Right cardiac atrium (tissue), 5 donors: Measurements from ENCODE around the gene RSRC1. TPM values are rescaled to one million over a fixed set of nuclear protein-coding genes. Genes with fewer than 3 reads are reported as not detected.
"Not testable (repeated sequence)": the region's sequence is repeated elsewhere in the genome, so short reads cannot be mapped to it uniquely, and the experiment has no call there.

ENCODE experiments used
- ATAC-seq, 2 donors: fragments of 200-7000 bp; cut with Tn5 transposase; one replicate each; pipeline versions ENCODE4 v1.8.0 to v1.9.1; 2020; ENCODE audit warnings: moderate library complexity in 2 of 2, mild to moderate bottlenecking in 1 of 2
- DNase-seq, 3 donors: peaks; one replicate each; pipeline ENCODE4 v3.0.0-alpha.2; 2020
- H3K27ac ChIP-seq: one replicate; pipeline ENCODE4 v1.5.1; 2013; ENCODE audit warnings: mild to moderate bottlenecking, low read length, control low read depth, moderate library complexity
- H3K27me3 ChIP-seq: one replicate; pipeline ENCODE4 v1.6.1; 2013; ENCODE audit not compliant: control insufficient read depth, insufficient read depth
- H3K4me1 ChIP-seq: one replicate; pipeline ENCODE4 v1.6.1; 2013; ENCODE audit warnings: low read length; ENCODE audit not compliant: control insufficient read depth, insufficient read depth
- H3K4me3 ChIP-seq: one replicate; pipeline ENCODE4 v1.5.1; 2013; ENCODE audit warnings: low read length, control low read depth
- H3K9me3 ChIP-seq: one replicate; pipeline ENCODE4 v1.6.1; 2013; ENCODE audit warnings: low read length; ENCODE audit not compliant: control insufficient read depth
- WGBS: extraction: QIAGEN DNeasy Blood & Tissue Kit; methylation state at CpG from one replicate; pipeline ENCODE4 v1.1.7; 2013; 5-methylcytosine and 5-hydroxymethylcytosine counted together
- intact Hi-C, 4 donors: fragments of 100-400 bp; cut with DNase I; formaldehyde crosslinking; loops; one replicate each; pipeline versions ENCODE4 v1.11.0 to v1.14.0; 2022 to 2023
- long read RNA-seq, 4 donors: library from polyadenylated mRNA; unstranded; transcript quantifications; one replicate each; pipeline ENCODE4 v2.0.0, GENCODE V29; 2020 to 2021
- polyA plus RNA-seq: library from polyadenylated mRNA; stranded (reverse); fragments of 200-250 nt; gene quantifications from one replicate; pipeline ENCODE4 v1.2.3, GENCODE V29; 2013
- total RNA-seq, 4 donors: library from RNA; stranded (reverse); fragmentation: NEBNext Ultra II Directional; extraction: Animal tissue kit (Norgen Biotek cat#: 25700); gene quantifications; one replicate each; pipeline ENCODE4 v1.2.1, GENCODE V29; 2021
- donor health status: healthy with polysubstance abuse.
- donor health status: DM: no; HTN: yes; CAD: no.
- donor health status: DM: no; HTN: no; CAD: no.
- donor health status: DM: no; HTN: yes; CAD: no; lungs with severe emphysema.
- donor health status: DM: yes; HTN: yes; CAD: no.

Gene RSRC1
- total RNA-seq = 10 to 100 TPM; 28.0 to 31.0 (median 29.3) TPM
- polyA plus RNA-seq = 23.0 TPM
- long read RNA-seq, donor 1, transcript RSRC1-201 (10 exons, 1,727 nt) = major isoform, 9 of 25 reads
- long read RNA-seq, donor 1, partial matches to known transcripts = 9 of 25 reads
- long read RNA-seq, donor 1, other reads (novel, unspliced or antisense) = 2 of 25 reads
- long read RNA-seq, donor 2, partial matches to known transcripts = 0 of 4 reads
- long read RNA-seq, donor 2, other reads (novel, unspliced or antisense) = 2 of 4 reads
- long read RNA-seq, donor 3, transcript RSRC1-215 (10 exons, 1,738 nt) = major isoform, 5 of 14 reads
- long read RNA-seq, donor 3, partial matches to known transcripts = 2 of 14 reads
- long read RNA-seq, donor 3, other reads (novel, unspliced or antisense) = 1 of 14 reads
- long read RNA-seq, donor 4, partial matches to known transcripts = 0 of 6 reads
- long read RNA-seq, donor 4, other reads (novel, unspliced or antisense) = 0 of 6 reads

- no peaks in the 10 kb centered on the region for H3K4me1 ChIP-seq
- ATAC-seq (peak; percentile 89 to 92), DNase-seq (peak; percentile 87 to 94 (median 91))
- peak within 1 kb of the TSS; percentile 52 for H3K4me3 ChIP-seq
- no peaks in the 10 kb centered on the region for H3K9me3 ChIP-seq
- WGBS = under 1% methylated on average over 57 of the region's 57 CpGs
- intact Hi-C loops = loop anchor here in 1 of 4 donors (5.0 kb wide), 1 partner anchor 933 kb away; no protein-coding TSS in a partner anchor
- H3K27ac ChIP-seq = peak within 1 kb of the TSS; percentile 15
- no peaks in the 10 kb centered on the region for H3K27me3 ChIP-seq
Measured at GRCh38 chr3:158109804-158110657, at the start of gene RSRC1. Gene RSRC1, plus strand, starts transcription at chr3:158110089. Its CDS starts 12,016 bp downstream, at chr3:158122105.

- ATAC-seq, H3K4me1 ChIP-seq, H3K4me3 ChIP-seq, H3K27me3 ChIP-seq, H3K27ac ChIP-seq, intact Hi-C loops, H3K9me3 ChIP-seq, DNase-seq: not testable (repeated sequence)
- WGBS = 90% methylated on average over 2 of the region's 2 CpGs
Measured at GRCh38 chr3:158065574-158065973, 44.3 kb upstream of the RSRC1 start.

- no peak for ATAC-seq
- H3K9me3 ChIP-seq = no peaks in the 10 kb centered on the region
Measured at GRCh38 chr3:158072790-158073189, 37.1 kb upstream of the RSRC1 start.

GRCh38 chr3:158074591-158074990 is 35.3 kb upstream of the RSRC1 start:
- no peaks in the 10 kb centered on the region for H3K4me1 ChIP-seq
- no peak for ATAC-seq
- H3K4me3 ChIP-seq = no peak overlapping the region
- 67% methylated on average over 1 of the region's 1 CpG for WGBS
- DNase-seq = no peak
- H3K9me3 ChIP-seq = no peaks in the 10 kb centered on the region
- H3K27me3 ChIP-seq = no peaks in the 10 kb centered on the region
- no peak overlapping the region for H3K27ac ChIP-seq
- intact Hi-C loops = no loop called here

More at GRCh38 chr3:158072790-158073189, 37.1 kb upstream of the RSRC1 start:
- H3K4me3 ChIP-seq = no peak overlapping the region
- no peaks in the 10 kb centered on the region for H3K4me1 ChIP-seq
- no peak overlapping the region for H3K27ac ChIP-seq
- DNase-seq = no peak
- intact Hi-C loops = no loop called here
- H3K27me3 ChIP-seq = no peaks in the 10 kb centered on the region

- ATAC-seq = no peak
- H3K4me3 ChIP-seq = no peak overlapping the region
- no peaks in the 10 kb centered on the region for H3K4me1 ChIP-seq
- no peak overlapping the region for H3K27ac ChIP-seq
- H3K9me3 ChIP-seq = no peaks in the 10 kb centered on the region
- H3K27me3 ChIP-seq = no peaks in the 10 kb centered on the region
- intact Hi-C loops = no loop called here
- 85% methylated on average over 1 of the region's 1 CpG for WGBS
- DNase-seq = no peak
Measured at GRCh38 chr3:158079599-158079998, 30.3 kb upstream of the RSRC1 start.

- intact Hi-C loops = no loop called here
- ATAC-seq (no peak), DNase-seq (no peak)
- no peak overlapping the region for H3K27ac ChIP-seq
- no peaks in the 10 kb centered on the region for H3K9me3 ChIP-seq
- H3K27me3 ChIP-seq = no peaks in the 10 kb centered on the region
- no peaks in the 10 kb centered on the region for H3K4me1 ChIP-seq
- no peak overlapping the region for H3K4me3 ChIP-seq
Measured at GRCh38 chr3:158084651-158085050, 25.2 kb upstream of the RSRC1 start.

- Histone ChIP-seq H3K27ac (no peak overlapping the region), H3K4me3 (no peak overlapping the region), H3K9me3 (no peaks in the 10 kb centered on the region), H3K4me1 (no peaks in the 10 kb centered on the region), H3K27me3 (no peaks in the 10 kb centered on the region)
- DNase-seq (no peak), ATAC-seq (no peak)
- intact Hi-C loops = no loop called here
Measured at GRCh38 chr3:158085358-158085757, 24.5 kb upstream of the RSRC1 start.

- intact Hi-C loops = no loop called here
- H3K27me3 ChIP-seq = no peaks in the 10 kb centered on the region
- DNase-seq = no peak
- no peaks in the 10 kb centered on the region for H3K4me1 ChIP-seq
- no peak overlapping the region for H3K4me3 ChIP-seq
- H3K9me3 ChIP-seq = no peaks in the 10 kb centered on the region
- H3K27ac ChIP-seq = no peak overlapping the region
- no peak for ATAC-seq
- 48% methylated on average over 1 of the region's 1 CpG for WGBS
Measured at GRCh38 chr3:158085931-158086330, 24.0 kb upstream of the RSRC1 start.

- intact Hi-C loops = no loop called here
- no peaks in the 10 kb centered on the region for H3K27me3 ChIP-seq
- DNase-seq = no peak
- ATAC-seq = no peak
- WGBS = 24% methylated on average over 1 of the region's 1 CpG
- H3K27ac ChIP-seq = no peak overlapping the region
- H3K9me3 ChIP-seq = no peaks in the 10 kb centered on the region
- no peak overlapping the region for H3K4me3 ChIP-seq
- H3K4me1 ChIP-seq = no peaks in the 10 kb centered on the region
Measured at GRCh38 chr3:158086361-158086760, 23.5 kb upstream of the RSRC1 start.

- WGBS = 98% methylated on average over 2 of the region's 2 CpGs
- no peak overlapping the region for H3K27ac ChIP-seq
- H3K27me3 ChIP-seq = no peaks in the 10 kb centered on the region
- intact Hi-C loops = no loop called here
- DNase-seq (no peak), ATAC-seq (no peak)
- H3K9me3 ChIP-seq = no peaks in the 10 kb centered on the region
- no peaks in the 10 kb centered on the region for H3K4me1 ChIP-seq
- H3K4me3 ChIP-seq = no peak overlapping the region
Measured at GRCh38 chr3:158086776-158087175, 23.1 kb upstream of the RSRC1 start.

GRCh38 chr3:158091531-158091930 is 18.4 kb upstream of the RSRC1 start:
- Histone ChIP-seq H3K27me3 (no peaks in the 10 kb centered on the region), H3K4me3 (no peak overlapping the region), H3K4me1 (no peaks in the 10 kb centered on the region), H3K27ac (no peak overlapping the region), H3K9me3 (no peaks in the 10 kb centered on the region)
- no peak for DNase-seq
- 39% methylated on average over 5 of the region's 5 CpGs for WGBS
- intact Hi-C loops = no loop called here
- no peak for ATAC-seq
